HEK293 (cell line): Measurements from ENCODE around the gene BTRC.

Experiments
- HOXA7 ChIP-seq: sonication (generic); formaldehyde crosslinking; IDR thresholded peaks from 2 replicates; pipeline ENCODE4 v1.8.1; 2022; ENCODE audit warnings: missing genetic modification reagents, borderline replicate concordance
- ZFHX2 ChIP-seq: fragments of 450-650 bp; formaldehyde crosslinking; conservative IDR thresholded peaks from 2 replicates; pipeline ENCODE4 v1.5.1; 2016; ENCODE audit warnings: missing biosample characterization, missing genetic modification characterization
- ZNF174 ChIP-seq: fragments of 450-650 bp; formaldehyde crosslinking; IDR thresholded peaks from 2 replicates; pipeline ENCODE4 v1.5.0; 2017; ENCODE audit warnings: missing biosample characterization, mild to moderate bottlenecking, missing genetic modification characterization
- ZNF555 ChIP-seq: fragments of 450-650 bp; formaldehyde crosslinking; conservative IDR thresholded peaks from 2 replicates; pipeline ENCODE4 v1.5.1; 2017; ENCODE audit warnings: missing biosample characterization, mild to moderate bottlenecking, missing genetic modification characterization, inconsistent platforms
- ZNF707 ChIP-seq: fragments of 450-650 bp; formaldehyde crosslinking; IDR thresholded peaks from 2 replicates; pipeline ENCODE4 v1.5.1; 2016; ENCODE audit warnings: missing biosample characterization, missing genetic modification characterization
- ZNF843 ChIP-seq: fragments of 450-650 bp; formaldehyde crosslinking; IDR thresholded peaks from 2 replicates; pipeline ENCODE4 v1.5.1; 2016; ENCODE audit warnings: missing biosample characterization, missing genetic modification characterization
- TF ChIP-seq, protein P1 (sequence below): fragments of 450-650 bp; formaldehyde crosslinking; IDR thresholded peaks from 2 replicates; pipeline ENCODE4 v1.5.1; 2016; ENCODE audit warnings: missing biosample characterization, missing genetic modification characterization
- TF ChIP-seq, protein P2 (sequence below): IDR thresholded peaks from 2 replicates; pipeline ENCODE4 v1.6.1; 2011; ENCODE audit warnings: mild to moderate bottlenecking, low read depth, low read length, borderline replicate concordance
- TF ChIP-seq, protein P3 (sequence below): fragments of 450-650 bp; IDR thresholded peaks from 2 replicates; pipeline ENCODE4 v1.5.1; 2018; ENCODE audit warnings: missing biosample characterization, missing genetic modification characterization
- TF ChIP-seq, protein P4 (sequence below): fragments of 450-650 bp; formaldehyde crosslinking; IDR thresholded peaks from 2 replicates; pipeline ENCODE4 v1.5.1; 2016; ENCODE audit warnings: missing biosample characterization, missing genetic modification characterization
- TF ChIP-seq, protein P5 (sequence below): fragments of 450-650 bp; formaldehyde crosslinking; IDR thresholded peaks from 2 replicates; pipeline ENCODE4 v1.5.1; 2016; ENCODE audit warnings: missing biosample characterization, missing genetic modification characterization, borderline replicate concordance

DNA sequence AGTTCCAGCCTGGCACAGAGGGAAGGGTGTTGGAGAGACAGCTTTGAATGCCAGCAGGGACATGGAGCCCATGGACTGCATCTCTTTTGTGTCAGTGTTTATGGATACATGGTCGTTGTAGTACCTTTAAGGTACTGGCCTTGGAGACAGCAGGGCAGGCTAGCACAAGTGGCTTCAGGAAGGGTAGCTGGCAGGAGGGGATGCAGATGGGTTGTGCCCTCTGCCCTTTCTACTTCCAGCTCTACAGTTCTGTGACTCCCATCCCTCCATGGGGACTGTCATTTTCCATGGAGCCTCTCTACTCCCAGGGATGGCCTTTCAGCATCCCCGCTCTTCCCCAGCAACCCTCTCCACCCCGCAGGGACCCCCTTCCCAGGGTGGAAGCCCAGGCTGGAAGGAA, 209.0 kb downstream of the BTRC start:
- no peak for TF ChIP-seq ZNF174 (tag by site-specific recombination)
- TF ChIP-seq ZNF555 (tag by site-specific recombination) = no peak
- TF ChIP-seq, protein P1, sequence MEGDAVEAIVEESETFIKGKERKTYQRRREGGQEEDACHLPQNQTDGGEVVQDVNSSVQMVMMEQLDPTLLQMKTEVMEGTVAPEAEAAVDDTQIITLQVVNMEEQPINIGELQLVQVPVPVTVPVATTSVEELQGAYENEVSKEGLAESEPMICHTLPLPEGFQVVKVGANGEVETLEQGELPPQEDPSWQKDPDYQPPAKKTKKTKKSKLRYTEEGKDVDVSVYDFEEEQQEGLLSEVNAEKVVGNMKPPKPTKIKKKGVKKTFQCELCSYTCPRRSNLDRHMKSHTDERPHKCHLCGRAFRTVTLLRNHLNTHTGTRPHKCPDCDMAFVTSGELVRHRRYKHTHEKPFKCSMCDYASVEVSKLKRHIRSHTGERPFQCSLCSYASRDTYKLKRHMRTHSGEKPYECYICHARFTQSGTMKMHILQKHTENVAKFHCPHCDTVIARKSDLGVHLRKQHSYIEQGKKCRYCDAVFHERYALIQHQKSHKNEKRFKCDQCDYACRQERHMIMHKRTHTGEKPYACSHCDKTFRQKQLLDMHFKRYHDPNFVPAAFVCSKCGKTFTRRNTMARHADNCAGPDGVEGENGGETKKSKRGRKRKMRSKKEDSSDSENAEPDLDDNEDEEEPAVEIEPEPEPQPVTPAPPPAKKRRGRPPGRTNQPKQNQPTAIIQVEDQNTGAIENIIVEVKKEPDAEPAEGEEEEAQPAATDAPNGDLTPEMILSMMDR = no peak
- TF ChIP-seq, protein P2, sequence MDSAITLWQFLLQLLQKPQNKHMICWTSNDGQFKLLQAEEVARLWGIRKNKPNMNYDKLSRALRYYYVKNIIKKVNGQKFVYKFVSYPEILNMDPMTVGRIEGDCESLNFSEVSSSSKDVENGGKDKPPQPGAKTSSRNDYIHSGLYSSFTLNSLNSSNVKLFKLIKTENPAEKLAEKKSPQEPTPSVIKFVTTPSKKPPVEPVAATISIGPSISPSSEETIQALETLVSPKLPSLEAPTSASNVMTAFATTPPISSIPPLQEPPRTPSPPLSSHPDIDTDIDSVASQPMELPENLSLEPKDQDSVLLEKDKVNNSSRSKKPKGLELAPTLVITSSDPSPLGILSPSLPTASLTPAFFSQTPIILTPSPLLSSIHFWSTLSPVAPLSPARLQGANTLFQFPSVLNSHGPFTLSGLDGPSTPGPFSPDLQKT = no peak
- TF ChIP-seq, protein P3, sequence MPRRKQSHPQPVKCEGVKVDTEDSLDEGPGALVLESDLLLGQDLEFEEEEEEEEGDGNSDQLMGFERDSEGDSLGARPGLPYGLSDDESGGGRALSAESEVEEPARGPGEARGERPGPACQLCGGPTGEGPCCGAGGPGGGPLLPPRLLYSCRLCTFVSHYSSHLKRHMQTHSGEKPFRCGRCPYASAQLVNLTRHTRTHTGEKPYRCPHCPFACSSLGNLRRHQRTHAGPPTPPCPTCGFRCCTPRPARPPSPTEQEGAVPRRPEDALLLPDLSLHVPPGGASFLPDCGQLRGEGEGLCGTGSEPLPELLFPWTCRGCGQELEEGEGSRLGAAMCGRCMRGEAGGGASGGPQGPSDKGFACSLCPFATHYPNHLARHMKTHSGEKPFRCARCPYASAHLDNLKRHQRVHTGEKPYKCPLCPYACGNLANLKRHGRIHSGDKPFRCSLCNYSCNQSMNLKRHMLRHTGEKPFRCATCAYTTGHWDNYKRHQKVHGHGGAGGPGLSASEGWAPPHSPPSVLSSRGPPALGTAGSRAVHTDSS (tag by site-specific recombination) = no peak
- TF ChIP-seq, protein P4, sequence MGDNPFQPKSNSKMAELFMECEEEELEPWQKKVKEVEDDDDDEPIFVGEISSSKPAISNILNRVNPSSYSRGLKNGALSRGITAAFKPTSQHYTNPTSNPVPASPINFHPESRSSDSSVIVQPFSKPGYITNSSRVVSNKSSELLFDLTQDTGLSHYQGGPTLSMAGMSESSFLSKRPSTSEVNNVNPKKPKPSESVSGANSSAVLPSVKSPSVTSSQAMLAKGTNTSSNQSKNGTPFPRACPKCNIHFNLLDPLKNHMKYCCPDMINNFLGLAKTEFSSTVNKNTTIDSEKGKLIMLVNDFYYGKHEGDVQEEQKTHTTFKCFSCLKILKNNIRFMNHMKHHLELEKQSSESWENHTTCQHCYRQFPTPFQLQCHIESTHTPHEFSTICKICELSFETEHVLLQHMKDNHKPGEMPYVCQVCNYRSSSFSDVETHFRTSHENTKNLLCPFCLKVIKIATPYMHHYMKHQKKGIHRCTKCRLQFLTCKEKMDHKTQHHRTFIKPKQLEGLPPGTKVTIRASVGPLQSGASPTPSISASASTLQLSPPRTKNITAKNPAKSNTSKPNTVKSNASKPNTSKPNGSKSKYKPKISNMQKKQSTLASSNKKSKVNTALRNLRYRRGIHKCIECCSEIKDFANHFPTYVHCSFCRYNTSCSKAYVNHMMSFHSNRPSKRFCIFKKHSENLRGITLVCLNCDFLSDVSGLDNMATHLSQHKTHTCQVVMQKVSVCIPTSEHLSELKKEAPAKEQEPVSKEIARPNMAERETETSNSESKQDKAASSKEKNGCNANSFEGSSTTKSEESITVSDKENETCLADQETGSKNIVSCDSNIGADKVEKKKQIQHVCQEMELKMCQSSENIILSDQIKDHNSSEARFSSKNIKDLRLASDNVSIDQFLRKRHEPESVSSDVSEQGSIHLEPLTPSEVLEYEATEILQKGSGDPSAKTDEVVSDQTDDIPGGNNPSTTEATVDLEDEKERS (tag by site-specific recombination) = no peak
- TF ChIP-seq, protein P5, sequence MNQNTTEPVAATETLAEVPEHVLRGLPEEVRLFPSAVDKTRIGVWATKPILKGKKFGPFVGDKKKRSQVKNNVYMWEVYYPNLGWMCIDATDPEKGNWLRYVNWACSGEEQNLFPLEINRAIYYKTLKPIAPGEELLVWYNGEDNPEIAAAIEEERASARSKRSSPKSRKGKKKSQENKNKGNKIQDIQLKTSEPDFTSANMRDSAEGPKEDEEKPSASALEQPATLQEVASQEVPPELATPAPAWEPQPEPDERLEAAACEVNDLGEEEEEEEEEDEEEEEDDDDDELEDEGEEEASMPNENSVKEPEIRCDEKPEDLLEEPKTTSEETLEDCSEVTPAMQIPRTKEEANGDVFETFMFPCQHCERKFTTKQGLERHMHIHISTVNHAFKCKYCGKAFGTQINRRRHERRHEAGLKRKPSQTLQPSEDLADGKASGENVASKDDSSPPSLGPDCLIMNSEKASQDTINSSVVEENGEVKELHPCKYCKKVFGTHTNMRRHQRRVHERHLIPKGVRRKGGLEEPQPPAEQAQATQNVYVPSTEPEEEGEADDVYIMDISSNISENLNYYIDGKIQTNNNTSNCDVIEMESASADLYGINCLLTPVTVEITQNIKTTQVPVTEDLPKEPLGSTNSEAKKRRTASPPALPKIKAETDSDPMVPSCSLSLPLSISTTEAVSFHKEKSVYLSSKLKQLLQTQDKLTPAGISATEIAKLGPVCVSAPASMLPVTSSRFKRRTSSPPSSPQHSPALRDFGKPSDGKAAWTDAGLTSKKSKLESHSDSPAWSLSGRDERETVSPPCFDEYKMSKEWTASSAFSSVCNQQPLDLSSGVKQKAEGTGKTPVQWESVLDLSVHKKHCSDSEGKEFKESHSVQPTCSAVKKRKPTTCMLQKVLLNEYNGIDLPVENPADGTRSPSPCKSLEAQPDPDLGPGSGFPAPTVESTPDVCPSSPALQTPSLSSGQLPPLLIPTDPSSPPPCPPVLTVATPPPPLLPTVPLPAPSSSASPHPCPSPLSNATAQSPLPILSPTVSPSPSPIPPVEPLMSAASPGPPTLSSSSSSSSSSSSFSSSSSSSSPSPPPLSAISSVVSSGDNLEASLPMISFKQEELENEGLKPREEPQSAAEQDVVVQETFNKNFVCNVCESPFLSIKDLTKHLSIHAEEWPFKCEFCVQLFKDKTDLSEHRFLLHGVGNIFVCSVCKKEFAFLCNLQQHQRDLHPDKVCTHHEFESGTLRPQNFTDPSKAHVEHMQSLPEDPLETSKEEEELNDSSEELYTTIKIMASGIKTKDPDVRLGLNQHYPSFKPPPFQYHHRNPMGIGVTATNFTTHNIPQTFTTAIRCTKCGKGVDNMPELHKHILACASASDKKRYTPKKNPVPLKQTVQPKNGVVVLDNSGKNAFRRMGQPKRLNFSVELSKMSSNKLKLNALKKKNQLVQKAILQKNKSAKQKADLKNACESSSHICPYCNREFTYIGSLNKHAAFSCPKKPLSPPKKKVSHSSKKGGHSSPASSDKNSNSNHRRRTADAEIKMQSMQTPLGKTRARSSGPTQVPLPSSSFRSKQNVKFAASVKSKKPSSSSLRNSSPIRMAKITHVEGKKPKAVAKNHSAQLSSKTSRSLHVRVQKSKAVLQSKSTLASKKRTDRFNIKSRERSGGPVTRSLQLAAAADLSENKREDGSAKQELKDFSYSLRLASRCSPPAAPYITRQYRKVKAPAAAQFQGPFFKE = no peak
- TF ChIP-seq HOXA7 = no peak
- TF ChIP-seq ZFHX2 = no peak
- no peak for TF ChIP-seq ZNF843 (tag by site-specific recombination)
- no peak for TF ChIP-seq ZNF707 (tag by site-specific recombination)
